GOT3 (cell line): ENCODE measurements around the gene MAML2.

Source experiments
- DNase-seq: peaks from one replicate; lab custom pipeline; 2025; ENCODE audit warnings: mixed read lengths; lab: John Stamatoyannopoulos, UW

Gene MAML2

GRCh38 chr11:96318399-96318798, 24.6 kb downstream of the MAML2 start:
- no peak for DNase-seq

GRCh38 chr11:96317985-96318384, 25.0 kb downstream of the MAML2 start:
- DNase-seq: no peak

- DNase-seq: no peak
Measured at GRCh38 chr11:96317571-96317970, 25.4 kb downstream of the MAML2 start.

GRCh38 chr11:96316869-96317268, 26.1 kb downstream of the MAML2 start:
- DNase-seq: no peak

- DNase-seq: no peak
Measured at GRCh38 chr11:96315476-96315875, 27.5 kb downstream of the MAML2 start.

- no peak for DNase-seq
Measured at GRCh38 chr11:96314326-96315020, 28.5 kb downstream of the MAML2 start.

GRCh38 chr11:96313163-96313562, 29.8 kb downstream of the MAML2 start:
- DNase-seq: no peak

GRCh38 chr11:96311120-96311568, 31.9 kb downstream of the MAML2 start:
- DNase-seq: no peak

GRCh38 chr11:96310236-96310635, 32.8 kb downstream of the MAML2 start:
- DNase-seq: no peak

- DNase-seq: no peak
Measured at GRCh38 chr11:96309643-96310017, 33.4 kb downstream of the MAML2 start.

- no peak for DNase-seq
Measured at GRCh38 chr11:96309016-96309642, 33.9 kb downstream of the MAML2 start.

GRCh38 chr11:96307776-96308140, 35.2 kb downstream of the MAML2 start:
- DNase-seq: no peak

GRCh38 chr11:96306933-96307775, 35.8 kb downstream of the MAML2 start:
- DNase-seq: peak; percentile 16

GRCh38 chr11:96306600-96306932, 36.4 kb downstream of the MAML2 start:
- DNase-seq: no peak

GRCh38 chr11:96306071-96306470, 36.9 kb downstream of the MAML2 start:
- no peak for DNase-seq

GRCh38 chr11:96303980-96304379, 39.0 kb downstream of the MAML2 start:
- no peak for DNase-seq

GRCh38 chr11:96303064-96303463, 39.9 kb downstream of the MAML2 start:
- no peak for DNase-seq

- DNase-seq: no peak
Measured at GRCh38 chr11:96301818-96302217, 41.2 kb downstream of the MAML2 start.

- no peak for DNase-seq
Measured at GRCh38 chr11:96299155-96299888, 43.7 kb downstream of the MAML2 start.

- DNase-seq: no peak
Measured at GRCh38 chr11:96295369-96295768, 47.6 kb downstream of the MAML2 start.

- no peak for DNase-seq
Measured at GRCh38 chr11:96294289-96294688, 48.7 kb downstream of the MAML2 start.

GRCh38 chr11:96293598-96294021, 49.4 kb downstream of the MAML2 start:
- DNase-seq: no peak
